ENCODE measurements around the gene ADGRB2. TPM values are rescaled to one million over a fixed set of nuclear protein-coding genes. Genes with fewer than 3 reads are reported as not detected.
A peak's percentile ranks its signal among the peaks of the same experiment; 100 is the strongest.

Gene ADGRB2
- total RNA-seq, 1 experiment from 2014 or later, result 10.9 TPM

- no peak overlapping the region for H3K14ac ChIP-seq (ENCODE audit: insufficient read depth, low read length)
- H3K23ac ChIP-seq (ENCODE audit: insufficient read length, low read depth, low read length), result no peak overlapping the region
- no peak overlapping the region for H4K5ac ChIP-seq (ENCODE audit: insufficient read length, low read depth, low read length)
- H3K4me3 Mint-ChIP-seq, result peak overlapping the region; percentile 81 to 92
- no peaks in the 10 kb centered on the region; the same call in 1 of the 2 replicates for H3K27me3 Mint-ChIP-seq (ENCODE audit: low read depth)
- H2BK5ac ChIP-seq (ENCODE audit: insufficient read length, low read length), result no peak overlapping the region
- no peak overlapping the region for H3K4ac ChIP-seq (ENCODE audit: low read depth, low read length)
- no peaks in the 10 kb centered on the region for H3K9me3 Mint-ChIP-seq
- peaks cover 8 to 18% of the 10 kb centered on the region in 2 experiments for H3K4me1 Mint-ChIP-seq
- no peak overlapping the region for H4K91ac ChIP-seq (ENCODE audit: insufficient read length, low read depth, low read length)
- no CpG with 5 or more reads among the region's 26 CpGs for WGBS (ENCODE audit: extremely low coverage, insufficient read length, low lambda C conversion rate)
- no peak overlapping the region for H3T11ph ChIP-seq (ENCODE audit: low read length)
- H3K79me2 ChIP-seq (ENCODE audit: insufficient read depth, low read length), result no peaks in the 10 kb centered on the region
- H3K56ac ChIP-seq (ENCODE audit: insufficient read length, low read depth, low read length), result no peak overlapping the region
- no peak overlapping the region for H2AK5ac ChIP-seq (ENCODE audit: insufficient read length, low read length)
- H2BK120ac ChIP-seq (ENCODE audit: low read depth, low read length, poor library complexity, severe bottlenecking), result no peak overlapping the region
- H3K9me3 ChIP-seq (ENCODE audit: control insufficient read depth, low read depth, low read length), result no peaks in the 10 kb centered on the region
- no peaks in the 10 kb centered on the region for H3K36me3 Mint-ChIP-seq (ENCODE audit: insufficient read depth in 1 of 3, low read depth in 3 of 3)
- H3K4me1 ChIP-seq (ENCODE audit: insufficient read depth, low read length), result peaks cover 3% of the 10 kb centered on the region; the same call in 1 of the 2 replicates
- TF ChIP-seq, protein P1, sequence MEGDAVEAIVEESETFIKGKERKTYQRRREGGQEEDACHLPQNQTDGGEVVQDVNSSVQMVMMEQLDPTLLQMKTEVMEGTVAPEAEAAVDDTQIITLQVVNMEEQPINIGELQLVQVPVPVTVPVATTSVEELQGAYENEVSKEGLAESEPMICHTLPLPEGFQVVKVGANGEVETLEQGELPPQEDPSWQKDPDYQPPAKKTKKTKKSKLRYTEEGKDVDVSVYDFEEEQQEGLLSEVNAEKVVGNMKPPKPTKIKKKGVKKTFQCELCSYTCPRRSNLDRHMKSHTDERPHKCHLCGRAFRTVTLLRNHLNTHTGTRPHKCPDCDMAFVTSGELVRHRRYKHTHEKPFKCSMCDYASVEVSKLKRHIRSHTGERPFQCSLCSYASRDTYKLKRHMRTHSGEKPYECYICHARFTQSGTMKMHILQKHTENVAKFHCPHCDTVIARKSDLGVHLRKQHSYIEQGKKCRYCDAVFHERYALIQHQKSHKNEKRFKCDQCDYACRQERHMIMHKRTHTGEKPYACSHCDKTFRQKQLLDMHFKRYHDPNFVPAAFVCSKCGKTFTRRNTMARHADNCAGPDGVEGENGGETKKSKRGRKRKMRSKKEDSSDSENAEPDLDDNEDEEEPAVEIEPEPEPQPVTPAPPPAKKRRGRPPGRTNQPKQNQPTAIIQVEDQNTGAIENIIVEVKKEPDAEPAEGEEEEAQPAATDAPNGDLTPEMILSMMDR (conservative IDR thresholded peaks at IDR 0.05), result peak; percentile 86
- no peak overlapping the region for H3K27ac ChIP-seq (ENCODE audit: insufficient read length, low read depth, low read length)
- no peak overlapping the region; a peak in 1 of 7 replicates for H3K27ac Mint-ChIP-seq
- no peak overlapping the region for H2BK20ac ChIP-seq (ENCODE audit: low read depth, low read length, poor library complexity, severe bottlenecking)
- DNase-seq, result peak; percentile 96
- H2BK15ac ChIP-seq (ENCODE audit: low read depth, low read length), result no peak overlapping the region
- no peak overlapping the region for H3K18ac ChIP-seq (ENCODE audit: insufficient read length, low read depth, low read length)
- H3K4me2 ChIP-seq (ENCODE audit: insufficient read depth, insufficient read length, low read length), result peak overlapping the region; percentile 88
- no peaks in the 10 kb centered on the region for H3K27me3 ChIP-seq (ENCODE audit: insufficient read depth, low read length)
- H3K9ac ChIP-seq (ENCODE audit: extremely low read depth, insufficient read length, low read length), result no peak overlapping the region
- peaks cover 6% of the 10 kb centered on the region for H3K23me2 ChIP-seq (ENCODE audit: insufficient read length, low read depth, low read length, poor library complexity, severe bottlenecking)
- no peak overlapping the region for H4K8ac ChIP-seq (replicated peaks; ENCODE audit: insufficient read length, low read depth, low read length)
- H2BK12ac ChIP-seq (ENCODE audit: insufficient read length, low read depth, low read length), result no peak overlapping the region
- no peaks in the 10 kb centered on the region for H3K79me1 ChIP-seq (ENCODE audit: insufficient read depth, low read depth, low read length, poor library complexity, severe bottlenecking)
- H4K20me1 ChIP-seq (ENCODE audit: control insufficient read depth, insufficient read depth, insufficient read length), result no peaks in the 10 kb centered on the region
- H2AFZ ChIP-seq (ENCODE audit: low read length), result no peak overlapping the region
Observed at GRCh38 chr1:31789259-31790065, 25.3 kb upstream of the ADGRB2 start.
